Epidermal melanocyte (primary cell): ENCODE data around the gene COG2.
A peak's percentile ranks its signal among the peaks of the same experiment; 100 is the strongest.
"Not testable (repeated sequence)": the region's sequence is repeated elsewhere in the genome, so short reads cannot be mapped to it uniquely, and the experiment has no call there.

ENCODE experiments used
- DNase-seq: peaks from one replicate; pipeline ENCODE4 v3.0.0; 2011; ENCODE audit warnings: low spot score; ENCODE audit not compliant: insufficient read length

Gene COG2

DNA sequence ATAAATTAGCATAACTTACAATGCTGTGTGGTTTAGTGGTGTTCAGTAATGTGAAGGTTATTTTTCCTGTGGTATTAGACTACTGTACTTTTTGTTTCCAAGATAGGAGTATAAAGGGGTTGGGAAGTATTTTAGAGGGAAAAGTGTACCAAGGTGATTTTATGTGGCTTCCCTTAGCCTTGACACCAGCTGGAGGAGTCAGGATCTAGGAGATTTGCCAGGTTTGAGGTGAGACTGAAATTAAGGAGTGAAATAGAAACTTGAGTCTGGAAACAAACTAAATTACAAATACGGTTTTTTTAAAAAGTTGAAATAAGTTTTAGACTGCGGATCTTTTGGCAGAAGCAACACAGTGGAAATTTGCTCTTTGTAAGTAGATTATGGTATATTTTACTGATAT is 32.3 kb downstream of the COG2 start:
- no peak for DNase-seq

DNA sequence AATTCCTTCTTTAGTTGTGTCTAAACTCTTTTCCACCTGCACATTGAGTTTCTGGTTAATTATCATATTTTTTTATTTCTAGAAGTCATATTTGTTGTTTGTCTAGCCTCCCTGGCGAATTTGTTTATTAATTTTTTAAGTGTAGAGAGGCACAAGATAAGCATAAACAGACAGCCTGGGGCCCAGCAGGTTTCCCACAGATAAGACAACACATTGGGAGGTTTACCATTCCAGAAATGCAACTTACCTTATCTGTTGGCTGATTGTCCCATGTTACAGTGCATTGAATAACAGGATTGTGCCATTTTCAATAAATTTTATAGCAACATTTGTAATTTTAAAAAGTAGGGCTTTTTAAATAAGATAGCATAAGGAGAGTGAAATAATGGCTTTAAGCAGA is 34.9 kb downstream of the COG2 start:
- DNase-seq: no peak

DNA sequence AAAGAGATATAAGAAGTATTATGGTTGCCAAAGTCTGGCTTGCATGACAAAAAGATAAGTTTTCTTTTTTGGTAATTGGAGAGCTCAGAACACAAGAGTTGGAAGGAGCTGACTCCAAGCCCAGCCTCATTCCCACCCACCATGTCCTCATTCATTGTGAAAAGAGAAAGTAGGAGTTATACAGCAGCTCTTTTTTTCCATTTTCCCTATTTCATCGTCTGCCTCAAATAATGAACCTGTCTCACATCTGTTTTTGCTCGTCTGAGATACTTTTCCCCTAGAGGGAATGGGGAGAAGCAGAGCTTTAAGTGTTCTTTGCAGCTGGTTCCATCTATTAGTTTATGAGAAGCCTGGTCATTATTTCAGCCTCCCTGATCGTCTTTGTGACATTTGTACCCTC is 36.9 kb downstream of the COG2 start:
- DNase-seq: no peak

DNA sequence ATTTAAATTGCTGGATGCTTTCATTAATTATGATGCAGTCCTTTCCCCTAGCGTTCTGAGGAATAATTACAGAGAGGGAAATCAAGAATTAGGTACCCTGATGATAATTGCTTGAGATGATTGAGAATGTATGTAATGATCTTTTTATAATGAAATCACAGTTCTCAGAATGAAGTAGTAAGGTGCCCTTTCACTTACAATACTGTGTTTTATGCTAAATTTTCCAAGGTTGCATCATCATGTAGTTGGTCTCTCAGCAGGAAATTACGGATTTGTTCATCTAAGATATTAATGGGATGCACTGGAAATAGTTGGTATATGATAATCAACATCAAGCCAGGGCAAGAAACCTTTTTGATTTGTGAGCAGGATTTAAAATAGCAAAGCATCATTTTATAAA is 37.5 kb downstream of the COG2 start:
- DNase-seq: no peak

DNA sequence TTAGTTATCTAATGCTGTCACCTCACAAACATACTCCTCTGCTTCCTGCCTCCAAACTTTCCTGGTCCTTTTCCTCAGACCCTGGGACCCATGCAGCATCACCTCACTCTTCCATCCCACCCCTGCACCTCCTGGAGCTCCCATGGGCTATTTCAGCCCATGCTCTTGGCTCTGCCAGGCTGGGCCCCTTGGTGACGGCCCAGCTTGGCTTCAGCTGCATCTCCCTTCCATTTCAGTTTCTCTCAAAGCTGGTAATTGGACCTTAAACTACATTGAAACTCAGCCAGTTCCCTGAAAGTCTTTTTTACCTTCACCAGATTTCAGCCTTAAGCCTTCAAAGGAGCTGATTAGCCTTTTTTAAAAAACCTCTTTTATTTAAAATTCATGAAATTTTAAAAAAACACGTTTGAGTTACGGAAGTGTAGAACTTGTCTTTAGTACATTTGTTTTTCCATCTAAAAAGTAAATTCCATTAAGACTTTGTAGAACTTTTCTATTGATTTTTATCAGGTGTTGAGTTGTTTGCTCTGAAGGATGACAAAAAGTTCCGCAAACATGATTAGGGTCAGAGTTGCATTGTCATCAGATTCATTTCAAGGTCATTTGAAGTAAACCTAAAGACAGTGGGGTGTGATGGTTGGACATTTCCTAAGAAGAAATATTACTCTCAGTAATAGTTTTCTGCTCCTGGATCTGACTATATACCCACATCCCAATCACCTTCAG is 38.2 kb downstream of the COG2 start:
- DNase-seq: no peak

DNA sequence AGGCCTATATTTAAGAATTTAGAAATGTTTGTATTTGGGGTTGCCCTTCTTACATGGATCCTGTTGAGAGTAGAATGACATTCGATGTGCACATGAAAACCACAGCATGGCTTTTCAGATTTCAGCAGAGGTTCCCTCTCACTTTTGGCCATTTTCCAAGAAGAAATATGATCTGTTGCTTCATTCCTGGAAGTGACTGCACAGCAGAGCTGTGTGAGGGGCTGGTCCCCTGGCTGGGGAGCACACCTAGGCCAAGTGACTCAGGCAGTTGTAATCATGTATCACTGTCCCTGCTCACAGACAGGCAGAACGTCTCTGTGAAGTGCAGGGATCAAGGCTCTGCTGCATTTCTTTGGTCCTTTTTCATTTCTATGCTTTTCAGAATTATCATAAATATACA is 39.3 kb downstream of the COG2 start:
- no peak for DNase-seq

DNA sequence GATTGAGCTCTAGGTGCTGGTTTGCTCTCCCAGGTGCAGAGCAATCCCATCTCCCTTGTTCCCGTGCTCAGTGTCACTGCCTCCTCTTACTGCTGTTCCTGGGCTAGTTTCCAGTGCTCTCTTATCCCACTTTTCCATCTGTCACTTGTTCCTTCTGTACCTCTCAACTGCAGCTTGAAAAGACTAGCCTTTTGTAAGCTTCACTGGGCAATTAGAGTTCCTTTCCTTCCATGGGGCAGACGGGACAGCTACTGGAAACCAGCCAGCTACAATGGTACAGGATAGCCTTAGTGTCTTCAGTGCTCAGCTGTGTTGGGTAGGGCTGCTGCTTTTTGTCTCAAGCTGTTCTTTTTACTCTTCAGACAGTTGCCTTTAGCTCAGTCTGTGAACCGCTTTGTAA is 40.0 kb downstream of the COG2 start:
- DNase-seq: no peak

DNA sequence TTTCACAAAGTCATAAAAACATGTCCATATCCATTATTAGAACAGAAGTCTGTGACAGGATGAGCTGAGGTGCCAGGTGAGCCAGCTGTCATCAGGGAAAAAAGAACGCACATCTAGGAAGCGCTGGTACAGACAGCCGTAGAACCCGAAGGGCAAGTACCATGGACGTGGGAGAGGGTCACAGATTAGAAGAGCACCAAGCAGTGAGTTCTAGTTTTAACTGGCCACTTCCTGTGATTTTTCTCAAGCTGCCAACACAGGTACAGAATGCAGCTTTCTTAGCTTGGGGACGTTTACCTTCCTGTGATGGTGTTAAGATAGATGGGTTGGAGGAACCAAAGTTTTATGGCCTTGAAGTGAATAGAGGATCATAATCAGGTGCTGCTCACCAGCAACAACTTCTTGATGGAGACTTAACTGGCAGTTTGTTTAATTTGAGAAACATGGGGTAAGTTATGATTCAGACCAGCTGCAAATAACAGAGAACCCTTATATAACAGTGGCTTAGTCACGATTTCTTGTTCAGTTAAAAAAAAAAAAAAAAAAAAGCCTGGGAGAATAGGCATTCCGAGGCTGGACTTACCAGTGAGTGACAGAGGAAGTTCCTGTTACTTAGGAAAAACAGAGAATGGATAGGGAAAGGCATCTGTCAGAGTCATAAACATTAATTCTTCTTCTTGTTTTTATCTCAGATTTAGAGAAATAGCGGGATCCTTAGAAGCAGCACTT is 40.8 kb downstream of the COG2 start:
- DNase-seq: peak; percentile 77

DNA sequence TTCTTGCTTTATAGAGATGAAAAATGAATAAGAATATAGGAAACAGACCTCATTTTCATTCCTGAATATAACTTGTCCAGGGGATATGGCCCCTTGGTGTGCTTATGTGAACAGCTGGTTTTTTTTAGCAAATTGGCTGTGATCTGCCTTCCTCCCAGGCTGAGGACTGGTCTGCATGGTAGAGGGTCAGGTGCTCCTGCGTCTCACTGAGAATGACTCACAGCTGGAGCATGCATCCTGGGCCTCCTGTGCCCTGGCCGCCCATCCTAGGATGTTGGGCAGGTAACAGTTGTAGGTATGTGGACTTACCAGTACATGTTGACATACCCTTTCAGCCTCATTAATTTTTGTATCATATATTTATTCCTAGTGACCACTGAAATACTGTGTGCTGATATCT is 41.9 kb downstream of the COG2 start:
- no peak for DNase-seq

DNA sequence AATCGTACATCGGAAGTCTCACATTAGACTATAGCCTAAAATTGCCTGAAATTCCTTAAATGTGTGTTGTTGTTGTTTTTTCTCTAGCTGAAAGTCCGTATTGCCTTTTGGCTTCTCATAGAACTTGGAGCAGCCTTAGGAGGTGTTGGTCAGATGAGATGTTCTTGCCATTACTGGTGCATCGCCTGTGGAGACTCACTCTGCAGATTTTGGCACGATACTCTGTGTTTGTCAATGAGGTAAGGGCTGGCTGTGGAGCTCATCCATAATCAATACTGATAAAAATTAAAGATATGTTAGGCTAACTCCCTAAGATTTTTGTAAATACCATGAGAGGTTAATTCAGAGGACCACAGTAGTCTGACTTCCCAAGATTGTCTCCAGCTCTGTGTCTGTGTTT is 42.7 kb downstream of the COG2 start:
- no peak for DNase-seq

DNA sequence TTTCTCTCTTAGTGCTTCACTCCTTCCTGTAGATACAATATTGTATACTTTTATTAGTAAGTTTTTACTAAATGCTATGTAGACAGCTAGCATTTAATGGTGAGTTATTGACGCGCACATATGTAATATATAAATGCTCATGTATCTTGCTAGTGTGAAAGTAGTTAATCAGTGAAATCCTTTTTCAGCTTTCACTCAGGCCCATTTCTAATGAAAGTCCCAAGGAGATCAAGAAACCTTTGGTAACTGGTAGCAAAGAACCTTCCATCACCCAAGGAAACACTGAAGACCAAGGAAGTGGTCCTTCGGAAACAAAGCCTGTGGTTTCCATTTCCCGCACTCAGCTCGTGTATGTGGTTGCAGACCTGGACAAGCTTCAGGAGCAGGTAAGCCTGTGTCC is 44.5 kb downstream of the COG2 start:
- no peak for DNase-seq

DNA sequence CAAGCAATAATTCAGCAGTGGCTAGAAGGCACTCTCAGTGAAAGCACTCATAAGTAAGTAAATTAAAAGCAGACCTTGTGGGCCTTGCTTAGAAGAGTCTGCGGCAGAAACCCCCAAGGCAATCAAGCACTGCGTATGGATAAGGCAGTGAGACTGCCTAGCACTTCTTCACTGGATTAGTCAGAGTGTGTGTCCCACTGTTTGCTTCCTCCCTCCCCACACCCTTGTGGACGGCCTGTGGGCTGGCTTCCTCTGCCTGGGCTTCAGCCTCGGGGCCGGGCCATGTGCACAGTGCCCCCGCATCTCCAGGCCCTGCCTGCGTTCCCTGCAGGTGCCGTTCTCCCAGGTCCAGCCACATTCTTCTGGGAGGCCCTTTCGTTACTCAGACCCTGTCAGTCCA is 47.8 kb downstream of the COG2 start:
- DNase-seq: no peak

DNA sequence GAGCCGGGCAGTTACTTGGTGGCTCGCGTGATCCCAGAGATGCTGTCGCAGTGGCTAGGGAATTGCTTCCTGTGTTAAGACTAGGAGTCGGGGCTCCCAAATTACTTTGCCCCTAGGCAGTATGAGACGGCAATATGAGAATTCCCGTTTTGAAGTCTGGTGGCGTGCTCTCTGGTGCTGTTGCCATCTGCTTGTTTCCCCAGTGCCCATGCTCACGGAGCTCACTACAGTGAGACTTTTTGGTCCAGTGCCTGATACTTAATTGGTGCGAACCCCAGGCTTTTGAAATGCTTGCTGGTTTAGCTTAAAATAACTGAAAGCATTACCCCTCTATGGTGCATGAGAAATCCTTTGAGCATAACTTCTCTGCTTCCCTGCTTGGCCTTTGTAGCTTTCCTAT is 49.3 kb downstream of the COG2 start:
- DNase-seq: no peak

DNA sequence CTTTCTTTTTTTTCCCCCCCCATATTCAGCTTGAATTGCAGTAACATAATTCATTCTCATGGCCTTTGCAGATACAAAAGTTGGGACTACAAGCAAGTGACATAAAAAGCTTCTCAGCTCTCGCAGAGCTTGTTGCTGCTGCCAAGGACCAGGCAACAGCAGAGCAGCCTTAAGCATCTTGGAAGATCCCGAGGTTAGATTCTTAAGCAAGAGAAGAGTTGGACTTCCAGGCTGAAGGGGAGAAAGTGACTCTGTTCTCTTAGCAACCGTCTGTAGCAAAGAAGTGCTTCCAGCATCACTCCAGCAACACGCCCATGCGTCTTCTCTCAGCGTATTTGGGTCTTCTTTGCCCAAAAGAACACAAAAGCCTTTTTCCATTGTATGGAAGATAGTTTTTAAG is 50.9 kb downstream of the COG2 start:
- DNase-seq: no peak

DNA sequence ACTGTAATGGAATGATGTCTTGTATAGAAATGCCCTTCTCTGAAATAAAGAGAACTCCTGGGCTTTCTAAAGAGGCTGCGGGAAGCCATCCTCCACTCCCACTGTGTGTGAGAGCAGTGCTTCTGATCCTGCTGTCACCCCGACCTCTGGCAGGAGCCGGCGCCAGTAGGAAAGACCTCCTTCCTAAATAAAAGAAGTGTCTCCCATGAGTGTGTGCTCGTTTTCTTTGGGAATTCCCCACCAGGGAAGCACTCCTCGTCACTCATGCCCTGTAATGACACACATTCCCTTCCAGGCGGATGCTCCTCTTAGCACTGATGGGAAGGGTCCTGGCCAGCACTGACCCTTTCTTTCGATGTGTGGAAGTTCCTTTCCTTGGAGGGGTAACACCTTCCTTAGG is 51.5 kb downstream of the COG2 start:
- no peak for DNase-seq

DNA sequence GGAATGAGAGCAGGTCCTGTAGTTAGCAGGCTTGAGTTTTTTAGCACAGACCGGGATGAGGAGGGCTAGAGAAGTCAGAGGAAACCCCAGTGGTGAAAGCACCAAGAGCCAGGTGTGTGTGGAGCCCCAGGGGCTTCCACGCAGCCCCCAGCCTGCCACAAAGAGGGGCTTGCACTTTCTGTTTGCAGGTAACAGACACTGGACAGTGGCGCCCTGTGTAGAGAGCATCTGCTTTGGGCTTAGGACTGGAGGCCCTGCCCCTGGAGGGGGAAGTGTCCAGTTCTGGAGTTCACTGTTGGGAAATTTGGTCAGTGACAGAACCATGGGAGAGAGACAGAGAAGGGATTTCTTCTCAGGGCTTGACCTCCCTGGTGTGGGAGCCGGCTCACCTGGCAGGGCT is 52.2 kb downstream of the COG2 start:
- no peak for DNase-seq

DNA sequence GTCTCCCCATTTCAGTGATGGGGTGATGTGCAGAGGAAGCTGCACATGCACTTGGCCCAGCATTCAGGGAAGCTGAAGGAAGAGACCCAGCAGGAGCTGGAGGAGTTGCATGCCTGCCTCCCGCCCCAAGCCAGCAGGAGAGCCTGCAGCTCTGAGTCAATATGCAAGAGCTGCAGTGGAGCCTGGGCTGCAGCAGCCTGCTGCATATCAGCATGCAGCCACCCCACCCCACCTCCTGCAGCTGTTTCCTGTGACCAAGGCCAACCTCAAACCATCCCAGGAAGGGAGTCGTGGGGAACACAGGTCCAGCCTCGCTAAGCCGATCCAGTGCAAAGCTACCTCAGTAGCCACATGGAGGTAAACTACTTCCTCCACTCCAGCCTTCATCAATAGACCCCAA is 52.7 kb downstream of the COG2 start:
- no peak for DNase-seq

DNA sequence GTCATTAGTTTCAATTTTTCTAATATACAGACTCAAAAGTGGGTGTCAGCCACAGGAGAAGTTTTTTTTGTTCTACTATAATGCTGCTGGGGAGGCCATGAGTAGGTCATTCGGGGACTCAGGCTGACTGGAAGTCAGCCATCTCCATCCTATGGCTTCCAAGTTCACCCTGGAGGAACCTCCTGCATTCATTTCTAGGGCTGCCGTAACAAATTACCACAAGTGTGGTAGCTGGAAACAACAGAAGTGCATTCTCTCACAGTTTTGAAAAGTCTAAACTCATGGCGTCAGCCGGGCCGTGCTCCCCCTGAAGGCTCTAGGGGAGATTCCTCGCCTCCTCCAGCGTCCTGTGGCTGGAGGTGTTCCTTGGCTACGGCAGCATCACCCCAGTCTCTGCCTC is 53.9 kb downstream of the COG2 start:
- no peak for DNase-seq

DNA sequence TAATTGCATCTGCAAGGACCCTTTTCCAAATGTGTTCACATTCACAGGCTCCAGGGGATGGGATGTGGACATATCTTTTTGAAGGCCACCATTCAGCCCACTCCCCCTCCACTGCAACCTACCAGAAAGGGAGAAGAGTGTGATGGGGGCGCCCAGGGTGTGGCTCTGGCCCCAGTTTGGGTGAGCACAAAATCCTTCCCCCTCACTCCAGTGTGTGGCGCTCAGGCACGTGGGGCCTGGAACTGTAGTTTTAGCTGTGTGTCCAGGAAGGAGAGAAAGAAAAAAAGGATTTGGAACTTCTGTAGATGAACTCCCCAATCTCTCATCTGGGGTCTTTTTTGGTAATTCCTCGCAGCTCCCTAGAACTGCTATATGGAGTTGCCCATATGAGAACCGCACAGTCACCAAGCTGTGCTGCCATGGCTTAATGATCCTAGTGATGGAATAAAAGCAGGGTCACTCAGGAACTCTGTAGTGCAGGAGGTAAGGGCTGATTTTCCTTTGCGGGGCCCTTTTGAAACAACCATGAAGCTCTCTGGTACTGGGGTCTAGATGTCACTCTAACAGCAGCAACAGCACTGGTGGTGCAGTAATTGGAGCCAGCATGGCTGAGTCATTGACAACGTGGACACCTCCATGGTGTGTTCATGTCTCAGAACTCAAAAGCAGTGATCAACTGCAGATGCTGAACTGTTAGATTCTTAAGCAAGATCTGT is 54.6 kb downstream of the COG2 start:
- no peak for DNase-seq

DNA sequence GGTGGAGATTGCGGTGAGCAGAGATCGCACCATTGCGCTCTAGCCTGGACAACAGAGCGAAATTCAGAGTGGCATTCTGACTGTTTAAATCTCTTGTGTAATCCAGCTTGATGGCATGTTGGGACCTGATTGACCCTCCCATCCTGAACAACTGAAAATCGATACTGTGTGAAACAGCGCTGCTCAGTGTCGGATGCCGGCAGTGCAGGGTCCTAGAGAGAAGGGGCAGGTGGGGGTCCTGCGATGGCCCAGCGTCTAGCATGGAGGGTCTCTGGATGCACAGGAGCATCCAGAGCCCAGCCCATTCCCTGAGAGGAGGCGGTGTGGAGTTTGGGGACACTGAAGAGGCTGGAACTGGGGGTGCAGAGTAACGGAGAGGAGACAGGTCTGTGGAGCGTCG is 55.8 kb downstream of the COG2 start:
- DNase-seq: no peak

DNA sequence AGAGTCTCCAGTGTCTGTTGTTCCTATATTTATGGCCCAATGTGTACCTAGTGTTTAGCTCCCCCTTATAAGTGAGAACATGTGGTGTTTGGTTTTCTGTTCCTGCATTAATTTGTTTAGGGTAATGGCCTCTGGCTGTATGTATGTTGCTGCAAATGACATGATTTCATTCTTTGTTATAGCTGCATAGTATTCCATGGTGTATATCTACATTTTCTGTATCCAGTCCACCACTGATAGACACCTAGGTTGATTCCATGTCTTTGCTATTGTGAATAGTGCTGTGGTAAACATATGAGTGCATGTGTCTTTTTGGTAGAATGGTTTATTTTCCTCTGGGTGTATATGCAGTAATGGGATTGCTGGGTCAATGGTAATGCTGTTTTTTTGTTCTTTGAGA is 56.7 kb downstream of the COG2 start:
- DNase-seq: not testable (repeated sequence)

DNA sequence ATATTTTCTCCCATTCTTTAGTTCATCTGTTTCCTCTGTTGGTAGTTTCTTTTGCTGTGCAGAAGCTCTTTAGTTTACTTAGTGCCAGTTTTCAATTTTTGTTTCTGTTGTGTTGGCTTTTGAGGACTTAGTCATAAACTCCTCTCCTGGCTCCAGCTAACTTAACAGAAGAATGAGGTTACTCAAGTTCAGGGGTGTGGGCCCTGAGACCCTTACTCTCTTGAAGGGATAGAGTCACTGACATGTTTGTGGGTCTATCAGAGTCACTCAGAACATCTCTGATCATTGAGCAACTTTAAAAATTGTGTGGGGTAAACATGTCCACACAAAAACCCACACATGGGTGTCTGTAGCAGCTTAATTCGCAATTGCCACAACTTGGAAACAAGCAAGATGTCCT is 57.4 kb downstream of the COG2 start:
- DNase-seq: no peak

DNA sequence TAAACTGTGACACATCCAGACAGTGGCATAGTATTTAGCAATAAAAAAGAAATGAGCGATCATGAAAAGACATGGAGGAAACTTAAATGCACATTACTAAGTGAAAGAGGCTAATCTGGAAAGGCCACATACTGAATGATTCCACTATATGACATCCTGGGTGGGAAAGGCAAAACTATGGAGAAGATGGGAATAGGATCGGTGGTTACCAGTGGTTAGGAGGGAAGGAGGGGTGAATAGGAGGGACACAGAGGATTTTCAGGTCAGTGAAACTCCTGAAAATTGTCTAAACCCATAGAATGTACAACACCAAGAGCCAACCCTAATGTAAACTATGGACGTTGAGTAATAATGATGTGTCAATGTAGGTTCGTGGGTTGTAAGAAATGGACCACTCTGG is 57.9 kb downstream of the COG2 start:
- no peak for DNase-seq
